ENCODE measurements around the gene SLC29A1.

SLC29A1 gene

GRCh38 chr6:44237813-44238433 lies 14.5 kb downstream of the SLC29A1 start:
- peak; percentile 87 for DNase-seq

- DNase-seq, result no peak
Measured at GRCh38 chr6:44238687-44239350, 15.4 kb downstream of the SLC29A1 start.

GRCh38 chr6:44243345-44243744 lies 19.9 kb downstream of the SLC29A1 start:
- no peak for DNase-seq

GRCh38 chr6:44245391-44245911 lies 22.1 kb downstream of the SLC29A1 start:
- no peak for DNase-seq

- peak; percentile 89 for DNase-seq
Measured at GRCh38 chr6:44245912-44246662, 22.7 kb downstream of the SLC29A1 start.

GRCh38 chr6:44246663-44247337 lies 23.4 kb downstream of the SLC29A1 start, which contains the start of gene HSP90AB1:
Gene HSP90AB1, plus strand, starts transcription at chr6:44247101. Its CDS starts 1,529 bp downstream, at chr6:44248630.
- peak; percentile 95 for DNase-seq

GRCh38 chr6:44247338-44248302 lies 24.2 kb downstream of the SLC29A1 start:
- peak; percentile 90 for DNase-seq

GRCh38 chr6:44248579-44248978 lies 25.2 kb downstream of the SLC29A1 start:
- no peak for DNase-seq

GRCh38 chr6:44249082-44249748 lies 25.8 kb downstream of the SLC29A1 start:
- no peak for DNase-seq

- DNase-seq, result no peak
Measured at GRCh38 chr6:44250067-44250717, 26.8 kb downstream of the SLC29A1 start.

- no peak for DNase-seq
Measured at GRCh38 chr6:44250718-44251123, 27.3 kb downstream of the SLC29A1 start.

GRCh38 chr6:44251576-44252524 lies 28.5 kb downstream of the SLC29A1 start:
- no peak for DNase-seq

GRCh38 chr6:44253307-44254101 lies 30.1 kb downstream of the SLC29A1 start:
- DNase-seq, result peak; percentile 71

- no peak for DNase-seq
Measured at GRCh38 chr6:44254191-44255104, 31.1 kb downstream of the SLC29A1 start.

GRCh38 chr6:44255105-44255808 lies 31.9 kb downstream of the SLC29A1 start:
- no peak for DNase-seq

GRCh38 chr6:44255871-44256774 lies 32.7 kb downstream of the SLC29A1 start:
- DNase-seq, result peak; percentile 23
